Stromal cell of bone marrow (primary cell): ENCODE data around the gene CPLX4.
"Not testable (repeated sequence)": the region's sequence is repeated elsewhere in the genome, so short reads cannot be mapped to it uniquely, and the experiment has no call there.

Source experiments
- DNase-seq: peaks from one replicate; pipeline ENCODE4 v3.0.0-alpha.2; 2012; ENCODE audit warnings: low read depth

The CPLX4 gene

GRCh38 chr18:59269563-59270119, 48.8 kb downstream of the CPLX4 start:
- DNase-seq: no peak

- DNase-seq: no peak
These were observed 49.5 kb downstream of the CPLX4 start for GRCh38 chr18:59268721-59269562.

GRCh38 chr18:59268127-59268720, 50.2 kb downstream of the CPLX4 start:
- no peak for DNase-seq

- DNase-seq: no peak
These were observed 50.8 kb downstream of the CPLX4 start for GRCh38 chr18:59267503-59268126.

- no peak for DNase-seq
These were observed 51.5 kb downstream of the CPLX4 start for GRCh38 chr18:59266886-59267502.

GRCh38 chr18:59266459-59266858, 52.0 kb downstream of the CPLX4 start:
- DNase-seq: no peak

GRCh38 chr18:59265974-59266369, 52.5 kb downstream of the CPLX4 start:
- DNase-seq: no peak

GRCh38 chr18:59265246-59265973, 53.0 kb downstream of the CPLX4 start:
- DNase-seq: no peak

- DNase-seq: no peak
These were observed 53.7 kb downstream of the CPLX4 start for GRCh38 chr18:59264651-59265245.

GRCh38 chr18:59264121-59264571, 54.3 kb downstream of the CPLX4 start:
- DNase-seq: no peak

- DNase-seq: no peak
These were observed 54.8 kb downstream of the CPLX4 start for GRCh38 chr18:59263661-59264060.

GRCh38 chr18:59262243-59262642, 56.2 kb downstream of the CPLX4 start:
- DNase-seq: not testable (repeated sequence)

- DNase-seq: not testable (repeated sequence)
These were observed 56.6 kb downstream of the CPLX4 start for GRCh38 chr18:59261842-59262241.

GRCh38 chr18:59255491-59255890, 63.0 kb downstream of the CPLX4 start:
- not testable (repeated sequence) for DNase-seq

- DNase-seq: peak; percentile 81
These were observed 69.2 kb downstream of the CPLX4 start for GRCh38 chr18:59249199-59249774.

- DNase-seq: no peak
These were observed 71.7 kb downstream of the CPLX4 start for GRCh38 chr18:59246796-59247195.
